H1 (cell line): ENCODE results near the gene DNAH10. TPM values are rescaled to one million over a fixed set of nuclear protein-coding genes. Genes with fewer than 3 reads are reported as not detected.

Experiments used
- BRCA1 ChIP-seq: IDR thresholded peaks from 2 replicates; pipeline ENCODE4 v1.6.1; 2012; ENCODE audit warnings: low read depth, low read length, improper control_type of control experiment
- CTCF ChIP-seq, 3 experiments: IDR thresholded peaks; 1 replicate in 2 of 3; 2 replicates in 1 of 3; pipeline versions ENCODE4 v1.5.1 to v1.6.1; 2011; ENCODE audit warnings: low read length in 3 of 3, mild to moderate bottlenecking in 3 of 3, inconsistent platforms in 2 of 3, low read depth in 1 of 3, moderate library complexity in 1 of 3; ENCODE audit not compliant: insufficient read depth in 1 of 3; ENCODE audit errors: control extremely low read depth in 1 of 3
- KDM4A ChIP-seq: IDR thresholded peaks from one replicate; pipeline ENCODE4 v1.7.1; 2012; ENCODE audit warnings: low read depth, mild to moderate bottlenecking, moderate library complexity, low read length, inconsistent platforms; ENCODE audit not compliant: severe bottlenecking
- POLR2A ChIP-seq, 2 experiments: IDR thresholded peaks; 1 replicate in 1 of 2; 2 replicates in 1 of 2; pipeline ENCODE4 v1.6.1; 2011; ENCODE audit warnings: low read depth in 2 of 2, low read length in 2 of 2, mild to moderate bottlenecking in 2 of 2; ENCODE audit errors: control extremely low read depth in 1 of 2
- SP2 ChIP-seq: IDR thresholded peaks from 2 replicates; pipeline ENCODE4 v1.6.1; 2012; ENCODE audit warnings: mild to moderate bottlenecking, low read length, inconsistent platforms
- polyA plus RNA-seq, 7 experiments: library from polyadenylated mRNA; depleted of rRNA in 3 of 7; stranded (reverse) in 5 of 7; unstranded in 2 of 7; fragments of >200 nt in 5 of 7; fragments of 200-250 nt in 2 of 7; gene quantifications; 1 replicate in 5 of 7; 2 replicates in 1 of 7; 4 replicates in 1 of 7; pipeline versions ENCODE4 v1.2.1 to v1.2.3, GENCODE V29; 2011 to 2013; ENCODE audit warnings: missing spikeins in 2 of 7, mixed read lengths in 2 of 7
- total RNA-seq: library from RNA; stranded (reverse); fragmentation: NEBNext Ultra II Directional; extraction: Animal tissue kit (Norgen Biotek cat#: 25700); gene quantifications from 2 replicates; pipeline ENCODE4 v1.2.1, GENCODE V29; 2021

The DNAH10 gene
- total and polyA plus RNA-seq, 2 of the 8 experiments (the other 6 are each of a cell fraction or from before 2014, with no cell fraction given): 0.02 to 0.24 TPM

- no peak for TF ChIP-seq CTCF (IDR thresholded peaks at IDR 0.05; ENCODE audit: control extremely low read depth in 1 of 3, insufficient read depth in 1 of 3, low read depth in 1 of 3, low read length in 3 of 3)
- no peak for TF ChIP-seq KDM4A
- TF ChIP-seq BRCA1: no peak
- no peak for TF ChIP-seq SP2
- TF ChIP-seq POLR2A (IDR thresholded peaks at IDR 0.05; ENCODE audit: control extremely low read depth in 1 of 2, low read depth in 2 of 2, low read length in 2 of 2): no peak
- TF ChIP-seq, all 59 proteins: peak for 0
These were observed 174.4 kb downstream of the DNAH10 start (continued) for GRCh38 chr12:123936471-123936870.
